Effector memory CD8-positive, alpha-beta T cell (primary cell): Measurements from ENCODE around the gene STX5.
"Not testable (repeated sequence)": the region's sequence is repeated elsewhere in the genome, so short reads cannot be mapped to it uniquely, and the experiment has no call there.

ENCODE experiments used
- ATAC-seq: fragments of 150-1000 bp; cut with Tn5 transposase; replicated peaks from 2 replicates; pipeline ENCODE4 v1.10.0; 2021; ENCODE audit warnings: mild to moderate bottlenecking, moderate library complexity
- DNase-seq, 3 experiments: peaks; one replicate each; pipeline ENCODE4 v3.0.0; 2021
- H3K27ac Mint-ChIP-seq, 2 donors: one replicate each; pipeline ENCODE4 v1.8.0; 2022; ENCODE audit warnings: mild to moderate bottlenecking in 2 of 2, mixed read lengths in 2 of 2, moderate library complexity in 2 of 2
- H3K27me3 Mint-ChIP-seq, 2 donors: one replicate each; pipeline ENCODE4 v1.8.0; 2022; ENCODE audit warnings: mixed read lengths in 2 of 2
- H3K36me3 Mint-ChIP-seq: one replicate; pipeline ENCODE4 v1.8.0; 2022; ENCODE audit warnings: mild to moderate bottlenecking, moderate library complexity, mixed read lengths; ENCODE audit not compliant: insufficient read depth
- H3K4me1 Mint-ChIP-seq, 2 donors: one replicate each; pipeline ENCODE4 v1.8.0; 2022; ENCODE audit warnings: low read depth in 2 of 2, mixed read lengths in 2 of 2
- H3K4me3 Mint-ChIP-seq, 2 donors: one replicate each; pipeline ENCODE4 v1.8.0; 2022; ENCODE audit warnings: mild to moderate bottlenecking in 2 of 2, mixed read lengths in 2 of 2, moderate library complexity in 2 of 2
- H3K9me3 Mint-ChIP-seq, 2 donors: one replicate each; pipeline ENCODE4 v1.8.0; 2022; ENCODE audit warnings: mixed read lengths in 2 of 2

STX5 gene

GRCh38 chr11:62859281-62859703, 27.4 kb upstream of the STX5 start:
- Mint-ChIP-seq H3K4me1 (peaks cover 21 to 27% of the 10 kb centered on the region in 2 donors), H3K36me3 (peaks cover 24% of the 10 kb centered on the region)
- DNase-seq, H3K27me3 Mint-ChIP-seq, H3K27ac Mint-ChIP-seq, H3K9me3 Mint-ChIP-seq, ATAC-seq, H3K4me3 Mint-ChIP-seq: not testable (repeated sequence)

GRCh38 chr11:62858201-62858600, 26.4 kb upstream of the STX5 start:
- no peaks in the 10 kb centered on the region for H3K9me3 Mint-ChIP-seq
- H3K27me3 Mint-ChIP-seq, result no peaks in the 10 kb centered on the region
- H3K36me3 Mint-ChIP-seq, result peaks cover 34% of the 10 kb centered on the region
- no peak for ATAC-seq
- DNase-seq, result no peak
- peaks cover 31 to 37% of the 10 kb centered on the region in 2 donors for H3K4me1 Mint-ChIP-seq
- H3K4me3 Mint-ChIP-seq, result no peak overlapping the region
- H3K27ac Mint-ChIP-seq, result no peak overlapping the region

DNA sequence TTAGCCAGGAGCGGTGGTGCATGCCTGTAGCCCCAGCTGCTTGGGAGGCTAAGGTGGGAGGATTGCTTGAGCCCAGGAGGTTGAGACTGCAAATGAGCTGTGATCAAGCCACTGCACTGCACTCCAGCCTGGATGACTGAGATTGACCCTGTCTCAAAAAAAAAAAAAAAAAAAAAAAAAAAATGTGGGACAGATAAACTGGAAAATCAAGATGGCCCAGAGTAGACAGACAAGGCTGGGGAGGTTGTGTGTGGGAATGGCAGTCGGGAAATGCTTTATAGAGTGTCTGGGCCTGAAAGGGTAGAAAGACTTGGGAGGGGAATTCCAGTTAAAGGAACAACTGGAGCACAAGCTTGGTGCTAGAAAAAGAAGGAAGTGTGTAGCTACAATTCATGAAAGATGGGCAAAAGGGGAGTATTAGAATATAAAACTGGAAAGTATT, 25.7 kb upstream of the STX5 start:
- no peaks in the 10 kb centered on the region for H3K9me3 Mint-ChIP-seq
- peak overlapping the region in 1 of 2 donors; percentile 21 for H3K27ac Mint-ChIP-seq
- H3K4me3 Mint-ChIP-seq, result peak overlapping the region in 1 of 2 donors; percentile 95
- peaks cover 41% of the 10 kb centered on the region for H3K36me3 Mint-ChIP-seq
- no peaks in the 10 kb centered on the region for H3K27me3 Mint-ChIP-seq
- H3K4me1 Mint-ChIP-seq, result peaks cover 35 to 40% of the 10 kb centered on the region in 2 donors
- ATAC-seq, result no peak
- no peak for DNase-seq

- ATAC-seq, result peak; percentile 9
- Mint-ChIP-seq H3K27me3 (no peaks in the 10 kb centered on the region), H3K4me1 (peaks cover 39 to 45% of the 10 kb centered on the region in 2 donors), H3K9me3 (no peaks in the 10 kb centered on the region), H3K4me3 (peak overlapping the region; percentile 95 to 96), H3K36me3 (peaks cover 52% of the 10 kb centered on the region), H3K27ac (peak overlapping the region; percentile 94)
- no peak for DNase-seq
These were observed 24.6 kb upstream of the STX5 start for GRCh38 chr11:62856333-62856895.

- Mint-ChIP-seq H3K9me3 (no peaks in the 10 kb centered on the region), H3K4me3 (peak overlapping the region; percentile 95 to 96), H3K4me1 (peaks cover 39 to 45% of the 10 kb centered on the region in 2 donors), H3K27ac (peak overlapping the region; percentile 94), H3K36me3 (peaks cover 57% of the 10 kb centered on the region), H3K27me3 (no peaks in the 10 kb centered on the region)
- DNase-seq (peak; percentile 98 to 100 (median 98)), ATAC-seq (peak; percentile 85)
These were observed 23.9 kb upstream of the STX5 start for GRCh38 chr11:62855571-62856332.

DNA sequence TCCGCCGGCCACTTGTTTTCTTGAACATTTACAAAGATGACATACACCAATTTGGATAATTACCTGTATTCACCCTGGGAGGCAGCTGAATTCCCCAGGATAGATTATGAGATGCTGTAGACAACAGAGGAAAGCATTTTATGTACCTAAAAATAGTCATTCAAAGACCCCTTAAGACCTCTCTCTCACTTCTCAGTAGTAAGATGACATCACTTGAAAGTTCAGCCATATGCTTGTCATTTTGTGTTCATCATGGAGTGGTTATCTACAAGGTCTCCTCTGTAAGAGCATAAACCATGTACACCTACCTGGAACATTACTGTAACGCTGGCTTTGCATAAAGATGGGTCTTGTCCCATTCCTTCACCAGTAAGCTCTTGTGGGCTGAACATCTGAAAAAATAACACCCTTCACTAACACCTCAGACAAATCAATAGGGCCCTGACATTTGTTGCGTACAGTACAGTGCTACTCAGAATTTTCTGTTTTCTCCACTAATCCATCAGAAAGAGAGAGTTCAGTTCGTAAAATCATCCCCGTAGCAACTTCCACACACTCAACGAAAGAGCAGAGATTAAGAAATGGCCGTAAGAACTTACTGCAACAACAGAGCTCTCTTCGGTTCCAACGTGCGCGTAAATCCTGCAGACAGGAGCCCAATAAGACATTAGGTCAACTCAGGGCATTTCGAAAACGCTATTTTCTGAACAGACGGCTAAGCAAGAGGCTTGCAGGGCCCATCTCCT, 23.1 kb upstream of the STX5 start:
- ATAC-seq, result peak; percentile 0
- peak overlapping the region; percentile 95 to 96 for H3K4me3 Mint-ChIP-seq
- peaks cover 57% of the 10 kb centered on the region for H3K36me3 Mint-ChIP-seq
- DNase-seq, result no peak
- H3K27ac Mint-ChIP-seq, result peak overlapping the region; percentile 94
- H3K27me3 Mint-ChIP-seq, result no peaks in the 10 kb centered on the region
- peaks cover 40 to 45% of the 10 kb centered on the region in 2 donors for H3K4me1 Mint-ChIP-seq
- no peaks in the 10 kb centered on the region for H3K9me3 Mint-ChIP-seq

DNA sequence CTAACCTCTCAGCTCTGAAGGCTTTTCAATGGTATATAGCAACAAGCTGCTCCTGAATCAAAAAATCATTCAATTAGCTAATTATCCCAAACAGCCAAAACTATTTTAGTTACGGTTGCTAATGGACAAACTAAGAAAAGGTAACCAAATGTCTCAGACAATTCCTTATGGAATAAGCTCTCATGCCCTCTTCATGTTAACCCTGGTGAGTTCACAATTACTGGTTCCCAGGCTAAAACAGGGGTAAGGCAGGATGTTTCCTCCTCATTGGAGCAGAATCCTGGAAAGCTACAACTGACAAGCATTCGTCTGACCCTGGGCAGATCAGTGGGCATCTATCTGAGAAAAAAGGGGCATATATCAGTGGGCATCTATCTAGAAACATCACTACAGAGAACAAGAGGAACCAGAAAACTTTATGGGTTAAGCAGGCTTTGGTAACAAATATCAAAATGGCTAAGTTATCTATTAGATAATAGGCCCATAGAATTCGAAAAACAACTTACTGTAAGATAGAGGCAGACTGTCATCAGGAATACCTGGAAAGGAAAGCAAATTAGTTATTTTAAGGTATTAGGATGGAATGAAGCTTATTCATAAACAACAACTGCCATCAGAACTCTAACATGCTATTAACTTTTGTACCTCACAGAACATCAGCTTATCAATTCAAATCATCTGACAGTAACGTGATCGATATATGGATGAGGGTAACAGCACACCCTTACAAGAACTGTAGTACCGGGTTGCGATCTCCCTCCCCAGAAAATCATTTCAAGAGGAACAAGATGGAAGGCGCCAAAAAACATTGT, 22.4 kb upstream of the STX5 start:
- ATAC-seq, result no peak
- Mint-ChIP-seq H3K9me3 (no peaks in the 10 kb centered on the region), H3K27ac (peak overlapping the region; percentile 94), H3K36me3 (peaks cover 57% of the 10 kb centered on the region), H3K4me3 (peak overlapping the region; percentile 95 to 96), H3K27me3 (no peaks in the 10 kb centered on the region), H3K4me1 (peaks cover 40 to 45% of the 10 kb centered on the region in 2 donors)
- DNase-seq, result no peak

GRCh38 chr11:62853279-62853965, 21.6 kb upstream of the STX5 start:
- peaks cover 57% of the 10 kb centered on the region for H3K36me3 Mint-ChIP-seq
- H3K27me3 Mint-ChIP-seq, result no peaks in the 10 kb centered on the region
- ATAC-seq, result peak; percentile 31
- peak overlapping the region; percentile 95 to 96 for H3K4me3 Mint-ChIP-seq
- DNase-seq, result peak in 1 of 3 experiments; percentile 20
- H3K9me3 Mint-ChIP-seq, result no peaks in the 10 kb centered on the region
- H3K4me1 Mint-ChIP-seq, result peaks cover 40 to 45% of the 10 kb centered on the region in 2 donors
- H3K27ac Mint-ChIP-seq, result peak overlapping the region; percentile 28 to 53

GRCh38 chr11:62852523-62853188, 20.8 kb upstream of the STX5 start:
- H3K36me3 Mint-ChIP-seq, result peaks cover 57% of the 10 kb centered on the region
- DNase-seq, result no peak
- peaks cover 40 to 45% of the 10 kb centered on the region in 2 donors for H3K4me1 Mint-ChIP-seq
- peak overlapping the region; percentile 28 to 53 for H3K27ac Mint-ChIP-seq
- no peaks in the 10 kb centered on the region for H3K9me3 Mint-ChIP-seq
- H3K4me3 Mint-ChIP-seq, result peak overlapping the region; percentile 95 to 96
- H3K27me3 Mint-ChIP-seq, result no peaks in the 10 kb centered on the region
- no peak for ATAC-seq

DNA sequence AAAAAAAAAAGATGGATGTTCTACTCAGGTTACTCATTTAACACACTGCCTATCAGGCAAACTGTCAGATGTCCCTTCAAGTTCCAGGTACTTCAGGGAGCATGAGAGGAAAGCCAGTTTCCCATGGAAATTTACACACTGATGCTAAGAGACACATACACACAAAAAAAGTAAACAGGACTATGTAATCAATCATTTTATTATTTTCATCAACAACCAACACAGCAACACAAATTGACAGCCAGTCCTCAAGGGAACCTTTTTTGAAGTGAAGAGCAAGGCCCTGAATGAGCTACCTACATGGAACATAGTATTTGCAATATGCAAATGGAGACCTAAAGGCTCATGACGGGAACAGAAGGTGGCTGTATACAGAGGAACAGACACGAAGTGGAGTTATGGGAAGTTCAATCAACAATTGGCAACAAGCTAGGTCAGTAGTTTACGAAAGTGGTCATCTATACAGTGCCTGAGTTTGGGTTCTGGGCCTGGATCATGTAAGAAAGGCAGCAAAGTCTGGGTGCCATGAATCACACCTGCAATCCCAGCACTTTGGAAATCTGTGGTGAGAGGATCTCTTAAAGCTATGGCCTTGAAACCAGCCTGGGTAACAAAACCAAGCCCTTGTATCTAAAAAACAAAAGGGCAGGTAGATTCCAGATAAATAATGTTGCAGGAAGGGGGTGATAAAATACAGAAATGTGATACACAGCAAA, 20.1 kb upstream of the STX5 start:
- Mint-ChIP-seq H3K36me3 (peaks cover 59% of the 10 kb centered on the region), H3K9me3 (no peaks in the 10 kb centered on the region), H3K27me3 (no peaks in the 10 kb centered on the region), H3K27ac (peak overlapping the region in 1 of 2 donors; percentile 75), H3K4me1 (peaks cover 40 to 41% of the 10 kb centered on the region in 2 donors), H3K4me3 (no peak overlapping the region)
- no peak for DNase-seq
- ATAC-seq, result no peak

- DNase-seq (no peak), ATAC-seq (no peak)
- peaks cover 37% of the 10 kb centered on the region in 2 donors for H3K4me1 Mint-ChIP-seq
- no peaks in the 10 kb centered on the region for H3K9me3 Mint-ChIP-seq
- H3K27ac Mint-ChIP-seq, result peak overlapping the region in 1 of 2 donors; percentile 75
- no peaks in the 10 kb centered on the region for H3K27me3 Mint-ChIP-seq
- H3K36me3 Mint-ChIP-seq, result peaks cover 56% of the 10 kb centered on the region
- H3K4me3 Mint-ChIP-seq, result no peak overlapping the region
These were observed 19.3 kb upstream of the STX5 start for GRCh38 chr11:62850911-62851806.
